Measurements from ENCODE around the gene TRIP10.
A peak's percentile ranks its signal among the peaks of the same experiment; 100 is the strongest.

Gene TRIP10

DNA sequence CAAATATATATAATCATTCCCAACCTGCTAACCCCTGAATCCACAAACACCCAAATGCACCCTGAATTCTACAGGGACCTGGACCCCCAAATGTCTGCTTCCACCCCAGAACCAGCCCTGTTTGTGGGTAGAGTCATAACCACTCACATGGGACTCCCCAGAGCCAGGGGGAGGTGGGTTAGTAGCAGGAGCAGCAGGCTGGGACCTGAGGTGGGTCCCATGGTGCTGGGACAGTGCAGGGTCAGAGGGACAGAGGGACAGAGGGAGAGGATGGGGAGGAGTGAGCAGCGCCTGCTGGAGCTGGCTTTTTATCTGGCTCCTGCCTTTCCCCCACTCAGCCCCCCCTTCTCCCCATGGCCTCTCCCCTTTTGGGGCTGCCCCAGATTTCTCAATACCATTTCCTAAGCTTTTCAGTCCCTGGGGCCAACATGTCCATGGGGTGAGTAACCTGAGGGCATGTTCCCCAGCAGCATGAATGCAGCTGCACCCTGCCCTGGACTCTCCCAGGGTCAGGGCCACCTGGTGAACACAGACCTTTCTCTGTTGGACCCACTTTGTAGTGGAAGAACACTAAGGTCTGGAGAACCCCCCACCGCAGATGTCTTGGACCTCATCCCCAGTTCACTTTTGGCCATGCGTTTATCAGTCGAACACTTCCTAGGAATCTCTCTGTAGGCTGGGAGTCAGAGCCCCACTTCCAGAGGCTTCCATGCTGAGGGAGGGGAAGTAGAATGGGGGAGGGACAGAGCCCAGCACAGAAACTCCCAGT is 18.9 kb upstream of the TRIP10 start, which contains the start of gene C3:
Gene C3 (minus strand): TSS at position 282 of the 769 bp plus-strand sequence. CDS start 61 bp downstream, at position 221.
- no peak within 1 kb of the TSS for H3K9ac ChIP-seq (ENCODE audit: low read length)
- no peaks in the 10 kb centered on the region for H3K9me3 ChIP-seq (ENCODE audit: control insufficient read depth, low read length)
- H3K27me3 ChIP-seq (ENCODE audit: control insufficient read depth, insufficient read depth, low read length) = no peaks in the 10 kb centered on the region
- H3K36me3 ChIP-seq (ENCODE audit: control insufficient read depth, insufficient read depth, low read length) = no peaks in the 10 kb centered on the region
- no peak within 1 kb of the TSS for H3K4me3 ChIP-seq (ENCODE audit: low read length)
- peaks cover 5% of the 10 kb centered on the region for H3K4me1 ChIP-seq (ENCODE audit: control insufficient read depth, insufficient read depth, low read length)

DNA sequence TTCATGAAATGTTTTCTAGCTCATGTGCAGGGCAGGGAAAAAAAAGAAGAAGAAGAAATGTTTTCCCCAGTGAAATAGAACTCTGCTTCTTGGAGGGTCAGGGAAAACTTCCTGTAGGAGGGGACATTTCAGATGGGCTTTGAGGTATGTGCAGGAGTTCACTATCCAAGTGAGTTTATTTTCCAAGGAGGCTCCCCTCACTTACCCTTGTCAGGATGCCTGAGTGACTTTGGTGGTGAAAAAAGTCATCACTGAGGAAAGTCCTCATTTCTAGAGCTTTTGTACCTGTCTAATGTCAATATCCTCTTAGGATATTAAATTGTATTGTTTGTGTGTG is 18.4 kb upstream of the TRIP10 start:
- peaks cover 6% of the 10 kb centered on the region for H3K4me1 ChIP-seq (ENCODE audit: control insufficient read depth, insufficient read depth, low read length)
- no peaks in the 10 kb centered on the region for H3K27me3 ChIP-seq (ENCODE audit: control insufficient read depth, insufficient read depth, low read length)
- H3K36me3 ChIP-seq (ENCODE audit: control insufficient read depth, insufficient read depth, low read length) = no peaks in the 10 kb centered on the region
- H3K9me3 ChIP-seq (ENCODE audit: control insufficient read depth, low read length) = no peaks in the 10 kb centered on the region
- H3K9ac ChIP-seq (ENCODE audit: low read length) = no peak overlapping the region
- no peak overlapping the region for H3K4me3 ChIP-seq (ENCODE audit: low read length)

DNA sequence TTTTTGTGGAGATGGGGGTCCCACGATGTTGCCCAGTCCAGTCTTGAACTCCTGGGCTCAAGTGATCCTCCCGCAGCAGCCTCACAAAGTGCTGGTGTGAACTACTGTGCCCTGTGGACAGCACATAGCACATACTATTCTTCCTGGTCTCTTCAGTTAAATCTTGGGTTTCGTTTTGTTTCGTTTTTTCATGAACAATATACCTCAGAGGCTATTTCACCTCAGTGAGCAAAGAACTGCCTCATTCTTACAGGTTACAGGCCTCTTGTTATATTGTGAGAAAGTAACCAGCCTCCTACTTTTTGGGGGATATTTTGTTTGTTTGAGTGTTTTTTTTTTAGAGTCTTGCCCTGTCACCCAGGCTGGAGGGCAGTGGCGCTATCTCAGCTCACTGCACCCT is 17.7 kb upstream of the TRIP10 start:
- Histone ChIP-seq H3K4me1 (ENCODE audit: control insufficient read depth, insufficient read depth, low read length) (peaks cover 6% of the 10 kb centered on the region), H3K27me3 (ENCODE audit: control insufficient read depth, insufficient read depth, low read length) (no peaks in the 10 kb centered on the region), H3K36me3 (ENCODE audit: control insufficient read depth, insufficient read depth, low read length) (no peaks in the 10 kb centered on the region), H3K9me3 (ENCODE audit: control insufficient read depth, low read length) (no peaks in the 10 kb centered on the region), H3K4me3 (ENCODE audit: low read length) (no peak overlapping the region), H3K9ac (ENCODE audit: low read length) (no peak overlapping the region)

DNA sequence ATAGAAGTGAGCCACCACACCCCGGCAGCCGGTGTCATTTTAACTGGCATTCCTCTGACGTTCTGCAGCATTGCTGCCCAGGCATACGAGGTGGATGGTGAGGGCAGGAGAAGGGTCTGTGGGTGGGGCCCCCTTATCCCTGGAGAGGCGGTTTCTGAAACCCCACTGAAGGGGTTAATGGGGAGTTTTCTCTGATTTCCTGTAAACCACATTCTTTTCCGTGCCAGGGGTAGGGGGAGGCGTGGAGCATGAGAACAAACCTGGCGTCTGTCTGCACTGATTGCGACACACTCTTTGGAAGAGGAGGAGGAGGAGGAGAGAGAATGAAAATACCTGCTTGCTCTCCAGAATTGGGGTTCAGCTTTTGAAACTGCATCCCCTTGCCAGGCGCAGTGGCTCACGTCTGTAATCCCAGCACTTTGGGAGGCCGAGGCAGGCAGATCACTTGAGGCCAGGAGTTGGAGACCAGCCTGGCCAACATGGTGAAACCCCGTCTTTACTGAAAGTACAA is 16.3 kb upstream of the TRIP10 start:
- Histone ChIP-seq H3K4me3 (ENCODE audit: low read length) (no peak overlapping the region), H3K36me3 (ENCODE audit: control insufficient read depth, insufficient read depth, low read length) (no peaks in the 10 kb centered on the region), H3K9me3 (ENCODE audit: control insufficient read depth, low read length) (no peaks in the 10 kb centered on the region), H3K9ac (ENCODE audit: low read length) (no peak overlapping the region), H3K27me3 (ENCODE audit: control insufficient read depth, insufficient read depth, low read length) (no peaks in the 10 kb centered on the region), H3K4me1 (ENCODE audit: control insufficient read depth, insufficient read depth, low read length) (peaks cover 7% of the 10 kb centered on the region)

DNA sequence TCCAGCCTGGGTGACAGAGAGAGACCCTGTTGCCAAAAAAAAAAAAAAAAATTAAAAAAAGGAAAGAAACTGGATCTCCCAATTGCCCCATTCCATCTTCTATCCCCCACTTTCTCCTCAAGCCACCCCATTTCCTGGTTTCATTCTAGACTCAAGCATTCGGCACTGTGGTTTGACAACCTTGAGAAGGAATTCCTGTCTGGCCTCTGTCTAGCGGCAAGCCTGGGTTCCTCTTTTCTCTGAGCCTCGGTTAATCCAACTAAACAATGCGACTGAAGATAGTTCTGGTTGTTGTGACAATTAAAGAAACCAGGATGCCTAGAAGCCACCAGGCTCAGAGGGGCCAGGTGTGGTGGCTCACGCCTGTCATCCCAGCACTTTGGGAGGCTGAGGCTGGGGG is 15.7 kb upstream of the TRIP10 start:
- Histone ChIP-seq H3K9me3 (ENCODE audit: control insufficient read depth, low read length) (no peaks in the 10 kb centered on the region), H3K36me3 (ENCODE audit: control insufficient read depth, insufficient read depth, low read length) (no peaks in the 10 kb centered on the region), H3K27me3 (ENCODE audit: control insufficient read depth, insufficient read depth, low read length) (no peaks in the 10 kb centered on the region), H3K4me3 (ENCODE audit: low read length) (no peak overlapping the region), H3K4me1 (ENCODE audit: control insufficient read depth, insufficient read depth, low read length) (peaks cover 13% of the 10 kb centered on the region), H3K9ac (ENCODE audit: low read length) (no peak overlapping the region)

DNA sequence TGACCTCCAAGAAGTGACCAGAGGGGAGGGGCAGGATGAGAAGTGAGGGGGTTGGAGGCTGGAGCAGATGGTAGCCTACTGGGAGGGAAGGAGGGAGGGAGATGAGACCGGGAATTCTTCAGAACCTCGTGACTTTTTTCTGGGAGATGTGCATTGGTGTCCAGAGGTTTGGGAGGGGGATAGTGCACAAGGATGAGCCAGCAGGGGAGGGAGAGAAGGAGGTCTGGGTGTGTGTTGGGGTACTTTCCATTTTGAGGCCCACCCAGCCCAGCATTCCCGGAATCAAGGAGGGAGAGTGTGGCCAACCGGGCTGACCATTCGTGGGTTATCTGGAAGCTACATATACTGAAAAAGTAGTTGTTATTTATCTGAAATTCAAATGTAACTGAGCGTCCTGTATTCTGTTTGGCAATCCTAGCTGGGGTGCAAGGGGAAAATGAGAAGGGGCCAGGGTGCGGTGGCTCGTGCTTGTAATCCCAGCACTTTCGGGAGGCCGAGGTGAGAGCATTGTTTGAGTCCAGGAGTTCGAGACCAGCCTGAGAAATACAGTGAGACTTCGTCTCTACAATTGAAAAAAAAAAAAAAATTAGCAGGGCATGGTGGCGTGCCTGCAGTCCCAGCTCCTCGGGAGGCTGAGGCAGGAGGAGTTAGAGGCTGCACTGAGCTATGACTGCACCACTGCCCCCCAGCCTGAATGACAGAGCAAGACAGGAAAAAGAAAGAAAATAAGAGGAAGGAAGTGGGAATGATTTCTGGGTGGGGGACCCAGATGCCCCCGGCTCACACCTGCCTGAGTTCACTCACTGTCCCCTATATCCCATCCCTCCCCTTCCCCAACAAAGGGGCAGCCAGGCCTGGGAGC is 14.6 kb upstream of the TRIP10 start:
- H3K9me3 ChIP-seq (ENCODE audit: control insufficient read depth, low read length) = no peaks in the 10 kb centered on the region
- H3K4me1 ChIP-seq (ENCODE audit: control insufficient read depth, insufficient read depth, low read length) = peaks cover 23% of the 10 kb centered on the region
- no peak overlapping the region for H3K9ac ChIP-seq (ENCODE audit: low read length)
- H3K36me3 ChIP-seq (ENCODE audit: control insufficient read depth, insufficient read depth, low read length) = no peaks in the 10 kb centered on the region
- H3K27me3 ChIP-seq (ENCODE audit: control insufficient read depth, insufficient read depth, low read length) = no peaks in the 10 kb centered on the region
- H3K4me3 ChIP-seq (ENCODE audit: low read length) = no peak overlapping the region

DNA sequence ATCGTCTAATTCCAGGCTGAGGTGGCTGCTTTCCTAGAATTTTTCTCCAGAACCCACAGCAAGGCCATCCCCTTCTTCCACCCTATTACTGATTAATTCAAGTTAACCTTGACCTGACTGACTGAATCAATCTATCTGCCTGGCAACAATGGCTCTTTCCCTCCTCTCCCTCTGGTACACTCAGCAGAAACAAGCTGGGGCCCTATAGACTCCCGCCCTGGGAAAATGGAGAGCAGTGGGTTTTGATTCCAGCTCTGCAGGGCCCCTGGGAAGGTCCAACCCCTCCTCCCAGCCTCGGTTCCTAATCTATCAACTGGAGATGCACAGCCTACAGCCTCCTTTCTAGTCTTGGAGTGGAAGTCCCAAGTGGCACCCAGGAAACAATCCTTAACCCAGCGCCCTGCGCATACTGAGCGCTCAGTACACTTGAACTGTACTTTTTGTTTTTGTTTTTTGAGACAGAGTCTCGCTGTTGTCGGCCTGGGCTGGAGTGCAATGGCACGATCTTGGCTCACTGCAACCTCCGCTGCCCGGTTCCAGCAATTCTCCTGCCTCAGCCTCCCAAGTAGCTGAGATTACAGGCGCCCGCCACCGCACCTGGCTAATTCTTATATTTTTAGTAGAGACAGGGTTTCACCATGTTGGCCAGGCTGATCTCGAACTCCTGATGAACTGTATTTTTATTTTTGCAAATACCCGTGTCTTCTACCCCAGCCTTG is 13.8 kb upstream of the TRIP10 start:
- Histone ChIP-seq H3K4me3 (ENCODE audit: low read length) (no peak overlapping the region), H3K4me1 (ENCODE audit: control insufficient read depth, insufficient read depth, low read length) (peaks cover 28% of the 10 kb centered on the region), H3K9me3 (ENCODE audit: control insufficient read depth, low read length) (no peaks in the 10 kb centered on the region), H3K36me3 (ENCODE audit: control insufficient read depth, insufficient read depth, low read length) (no peaks in the 10 kb centered on the region), H3K27me3 (ENCODE audit: control insufficient read depth, insufficient read depth, low read length) (no peaks in the 10 kb centered on the region), H3K9ac (ENCODE audit: low read length) (no peak overlapping the region)

DNA sequence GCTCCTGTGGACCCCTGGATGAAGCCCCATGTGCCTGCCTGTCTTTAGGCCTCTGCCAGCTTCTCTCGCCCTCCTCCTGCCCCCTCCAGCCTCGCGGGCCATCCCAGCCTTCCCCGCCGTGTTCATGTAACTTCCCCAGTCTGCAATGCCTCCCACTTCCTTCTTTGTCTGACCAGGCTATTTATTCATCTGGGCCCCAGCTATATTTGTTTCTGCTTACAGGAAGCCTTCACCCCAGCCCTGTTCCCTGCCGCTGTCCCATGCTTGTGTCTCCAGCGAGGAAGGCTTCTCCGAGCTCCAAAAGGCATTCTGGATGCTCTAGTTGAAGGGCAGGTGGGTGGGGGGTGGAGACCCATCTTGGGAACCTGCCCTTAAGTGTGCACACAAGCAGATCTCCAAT is 11.1 kb upstream of the TRIP10 start:
- peaks cover 5% of the 10 kb centered on the region for H3K36me3 ChIP-seq (ENCODE audit: control insufficient read depth, insufficient read depth, low read length)
- no peaks in the 10 kb centered on the region for H3K9me3 ChIP-seq (ENCODE audit: control insufficient read depth, low read length)
- no peaks in the 10 kb centered on the region for H3K27me3 ChIP-seq (ENCODE audit: control insufficient read depth, insufficient read depth, low read length)
- peaks cover 33% of the 10 kb centered on the region for H3K4me1 ChIP-seq (ENCODE audit: control insufficient read depth, insufficient read depth, low read length)
- H3K4me3 ChIP-seq (ENCODE audit: low read length) = no peak overlapping the region
- peak overlapping the region; percentile 18 for H3K9ac ChIP-seq (ENCODE audit: low read length)

DNA sequence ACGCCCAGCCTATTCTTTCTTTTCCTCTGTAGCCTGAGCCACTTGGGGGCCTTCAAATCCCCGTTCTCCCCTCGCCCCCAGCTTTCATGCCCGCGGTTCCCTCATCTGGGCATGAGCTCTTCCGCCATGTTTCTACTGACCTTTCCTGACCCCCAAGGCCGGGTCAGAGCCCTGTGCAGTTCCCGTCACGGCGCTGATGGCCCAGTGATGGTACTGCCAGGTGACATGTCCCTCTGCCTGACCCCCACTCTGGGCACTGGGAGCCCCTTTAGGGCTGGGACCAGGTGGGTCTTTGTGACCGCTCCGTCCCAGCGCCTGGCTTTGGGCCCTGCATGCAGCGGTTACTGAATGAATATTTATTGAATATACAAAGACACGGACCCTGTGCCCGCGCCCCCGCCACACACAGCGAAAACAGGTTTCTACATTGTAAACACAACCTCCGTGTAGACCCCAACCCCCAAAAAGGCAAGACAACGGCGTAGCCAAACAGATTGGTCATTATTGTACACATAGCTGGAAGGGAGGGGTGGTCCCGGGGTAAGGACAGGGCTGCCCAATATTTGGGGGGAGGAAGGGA is 9.8 kb upstream of the TRIP10 start:
- no peaks in the 10 kb centered on the region for H3K9me3 ChIP-seq (ENCODE audit: control insufficient read depth, low read length)
- peak overlapping the region; percentile 44 for H3K4me3 ChIP-seq (ENCODE audit: low read length)

DNA sequence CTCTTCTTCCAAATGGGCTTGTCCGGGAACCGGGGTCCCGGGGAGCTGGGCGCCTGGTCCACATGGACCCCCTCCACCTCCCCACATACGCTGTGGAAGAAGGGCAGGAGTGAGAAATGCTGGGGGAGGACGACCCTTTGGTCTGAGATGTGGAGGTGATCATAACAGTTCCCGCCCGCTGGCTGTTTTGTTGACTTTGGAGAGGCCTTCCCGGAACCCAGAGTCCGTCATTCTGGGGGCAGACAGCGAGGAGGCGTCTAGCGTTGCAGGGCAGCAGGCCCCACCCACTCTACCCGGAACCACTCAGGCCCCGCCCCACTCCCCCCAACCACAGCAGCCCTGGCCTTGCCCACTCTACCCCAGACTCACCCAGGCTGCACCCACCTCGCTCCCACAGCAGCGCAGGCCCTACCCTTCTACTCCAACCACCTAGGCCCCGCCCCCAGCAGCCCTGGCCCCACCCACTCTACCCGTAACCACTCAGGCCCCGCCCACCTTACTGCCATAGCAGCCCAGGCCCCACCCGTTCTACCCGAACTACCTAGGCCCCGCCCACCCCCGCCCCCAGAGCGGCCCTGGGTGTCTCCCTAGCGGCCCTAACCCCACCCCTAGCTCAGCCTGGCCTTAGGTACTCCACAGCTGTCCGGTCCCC is 9.2 kb upstream of the TRIP10 start:
- H3K9me3 ChIP-seq (ENCODE audit: control insufficient read depth, low read length) = no peaks in the 10 kb centered on the region
- H3K36me3 ChIP-seq (ENCODE audit: control insufficient read depth, insufficient read depth, low read length) = peaks cover 7% of the 10 kb centered on the region
- no peaks in the 10 kb centered on the region for H3K27me3 ChIP-seq (ENCODE audit: control insufficient read depth, insufficient read depth, low read length)
- peak overlapping the region; percentile 44 for H3K4me3 ChIP-seq (ENCODE audit: low read length)
- H3K9ac ChIP-seq (ENCODE audit: low read length) = peak overlapping the region; percentile 51
- H3K4me1 ChIP-seq (ENCODE audit: control insufficient read depth, insufficient read depth, low read length) = peaks cover 32% of the 10 kb centered on the region

More for the DNA sequence above, 9.8 kb upstream of the TRIP10 start:
- Histone ChIP-seq H3K4me1 (ENCODE audit: control insufficient read depth, insufficient read depth, low read length) (peaks cover 33% of the 10 kb centered on the region), H3K27me3 (ENCODE audit: control insufficient read depth, insufficient read depth, low read length) (no peaks in the 10 kb centered on the region), H3K9ac (ENCODE audit: low read length) (peak overlapping the region; percentile 51), H3K36me3 (ENCODE audit: control insufficient read depth, insufficient read depth, low read length) (peaks cover 7% of the 10 kb centered on the region)

DNA sequence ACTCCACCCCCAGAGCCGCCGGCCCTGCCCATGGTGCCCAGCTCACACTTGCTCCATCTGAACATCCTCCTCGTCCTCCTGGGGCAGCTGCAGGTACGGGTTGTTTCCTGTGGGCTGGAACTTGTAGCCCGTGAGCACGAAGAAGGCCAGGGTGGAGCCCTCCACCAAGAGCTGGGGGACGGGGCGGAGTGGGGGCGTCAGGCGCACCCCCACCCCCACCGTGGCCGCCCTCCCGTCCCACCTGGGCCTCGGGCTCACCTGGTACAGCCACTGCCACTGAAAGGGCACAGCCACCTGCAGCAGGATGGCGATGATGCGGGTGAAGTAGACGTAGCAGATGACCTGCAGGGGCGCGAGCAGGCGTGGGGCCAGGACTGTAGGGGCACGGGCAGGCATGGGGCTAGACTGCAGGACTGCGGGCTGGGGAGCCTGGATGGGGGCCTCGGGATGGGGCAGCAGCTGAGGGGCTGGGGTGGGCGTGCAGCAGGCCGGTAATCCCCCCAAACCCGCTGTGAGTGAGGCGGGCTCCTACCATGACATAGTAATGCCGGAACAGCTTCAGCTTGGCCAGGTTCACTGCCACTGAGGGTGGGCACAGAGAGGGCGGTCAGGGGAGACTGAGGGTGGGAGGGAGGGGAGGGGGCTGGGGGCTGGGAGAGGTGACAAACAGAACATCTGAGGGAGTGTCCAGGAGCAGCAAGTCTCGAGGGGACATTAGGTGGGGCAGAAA is 8.4 kb upstream of the TRIP10 start:
- peaks cover 7% of the 10 kb centered on the region for H3K36me3 ChIP-seq (ENCODE audit: control insufficient read depth, insufficient read depth, low read length)
- peaks cover 37% of the 10 kb centered on the region for H3K4me1 ChIP-seq (ENCODE audit: control insufficient read depth, insufficient read depth, low read length)
- no peaks in the 10 kb centered on the region for H3K9me3 ChIP-seq (ENCODE audit: control insufficient read depth, low read length)
- H3K9ac ChIP-seq (ENCODE audit: low read length) = no peak overlapping the region
- H3K4me3 ChIP-seq (ENCODE audit: low read length) = no peak overlapping the region
- no peaks in the 10 kb centered on the region for H3K27me3 ChIP-seq (ENCODE audit: control insufficient read depth, insufficient read depth, low read length)

All from mucosa of stomach (tissue), 1 donor.